ENCODE results near the gene GPAM.
"Not testable (repeated sequence)": the region's sequence is repeated elsewhere in the genome, so short reads cannot be mapped to it uniquely, and the experiment has no call there.

Gene GPAM

DNA sequence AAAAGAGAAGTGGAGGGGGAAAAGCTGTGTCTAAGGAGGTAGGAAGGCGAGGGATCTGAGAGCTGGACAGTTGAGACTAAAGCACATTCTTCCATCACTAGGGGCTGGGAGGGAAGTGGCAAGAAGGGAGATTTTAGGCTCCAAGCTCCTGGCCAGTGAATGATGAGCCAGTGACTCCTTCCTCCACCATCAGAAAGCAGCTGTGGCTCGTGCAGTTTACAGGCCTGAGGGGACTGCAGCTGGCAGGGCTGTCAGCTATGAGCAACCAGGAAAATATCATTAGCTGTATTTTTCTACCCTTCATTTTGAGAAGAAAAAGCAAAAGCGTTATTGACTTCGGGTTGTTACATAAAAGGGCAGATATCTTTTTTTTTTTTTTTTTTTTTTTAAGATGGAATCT lies 60.7 kb downstream of the GPAM start:
- H3K4me2 ChIP-seq (ENCODE audit: low read length) = no peak overlapping the region
- H3K27me3 ChIP-seq (ENCODE audit: control insufficient read depth, insufficient read depth, low read length) = no peaks in the 10 kb centered on the region
- no peaks in the 10 kb centered on the region for H3K4me1 ChIP-seq (ENCODE audit: control insufficient read depth, insufficient read depth, low read length)
- H3K4me3 ChIP-seq (ENCODE audit: low read length) = no peak overlapping the region
- no peaks in the 10 kb centered on the region for H3K36me3 ChIP-seq (ENCODE audit: insufficient read depth, low read length)
- no peaks in the 10 kb centered on the region for H3K9me3 ChIP-seq (replicated peaks; ENCODE audit: low read length)
- H3K9ac ChIP-seq (ENCODE audit: low read depth, low read length) = no peak overlapping the region

- Histone ChIP-seq H3K4me3 (ENCODE audit: low read length) (no peak overlapping the region), H3K4me1 (ENCODE audit: control insufficient read depth, insufficient read depth, low read length) (no peaks in the 10 kb centered on the region), H3K9ac (ENCODE audit: low read depth, low read length) (no peak overlapping the region), H3K36me3 (ENCODE audit: insufficient read depth, low read length) (no peaks in the 10 kb centered on the region), H3K4me2 (ENCODE audit: low read length) (no peak overlapping the region), H3K9me3 (replicated peaks; ENCODE audit: low read length) (no peaks in the 10 kb centered on the region), H3K27me3 (ENCODE audit: control insufficient read depth, insufficient read depth, low read length) (no peaks in the 10 kb centered on the region)
Measured at GRCh38 chr10:112120491-112120890, 63.1 kb downstream of the GPAM start.

GRCh38 chr10:112115781-112116385 lies 67.7 kb downstream of the GPAM start:
- Histone ChIP-seq H3K27me3 (ENCODE audit: control insufficient read depth, insufficient read depth, low read length) (no peaks in the 10 kb centered on the region), H3K4me2 (ENCODE audit: low read length) (no peak overlapping the region), H3K4me1 (ENCODE audit: control insufficient read depth, insufficient read depth, low read length) (no peaks in the 10 kb centered on the region), H3K36me3 (ENCODE audit: insufficient read depth, low read length) (no peaks in the 10 kb centered on the region), H3K9ac (ENCODE audit: low read depth, low read length) (no peak overlapping the region), H3K9me3 (replicated peaks; ENCODE audit: low read length) (no peaks in the 10 kb centered on the region), H3K4me3 (ENCODE audit: low read length) (no peak overlapping the region)

DNA sequence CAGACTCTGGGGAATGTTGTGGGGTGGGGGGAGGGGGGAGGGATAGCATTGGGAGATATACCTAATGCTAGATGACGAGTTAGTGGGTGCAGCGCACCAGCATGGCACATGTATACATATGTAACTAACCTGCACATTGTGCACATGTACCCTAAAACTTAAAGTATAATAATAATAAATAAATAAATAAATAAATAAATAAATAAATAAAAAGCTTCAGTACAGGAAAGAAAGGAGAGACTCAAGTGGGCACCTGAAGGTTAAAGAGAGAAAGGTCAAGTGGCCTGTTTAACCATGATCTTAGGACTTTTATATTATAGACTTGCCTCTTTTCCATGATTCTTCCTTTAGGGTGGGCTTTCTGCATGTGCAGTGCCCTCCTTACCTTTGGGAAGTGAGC lies 73.8 kb downstream of the GPAM start:
- not testable (repeated sequence) for H3K9ac ChIP-seq (ENCODE audit: low read depth, low read length); H3K9me3 ChIP-seq (replicated peaks; ENCODE audit: low read length); H3K27me3 ChIP-seq (ENCODE audit: control insufficient read depth, insufficient read depth, low read length); H3K4me3 ChIP-seq (ENCODE audit: low read length); H3K36me3 ChIP-seq (ENCODE audit: insufficient read depth, low read length); H3K4me2 ChIP-seq (ENCODE audit: low read length); H3K4me1 ChIP-seq (ENCODE audit: control insufficient read depth, insufficient read depth, low read length)

Data from skeletal muscle satellite cell (primary cell).